DMS79 (cell line): ENCODE results near the gene SLCO2A1.
"Not testable (repeated sequence)": the region's sequence is repeated elsewhere in the genome, so short reads cannot be mapped to it uniquely, and the experiment has no call there.

Experiments used
- DNase-seq: peaks from one replicate; lab custom pipeline; 2025; lab: John Stamatoyannopoulos, UW

Gene SLCO2A1

GRCh38 chr3:134029734-134030378 is at the start of gene SLCO2A1:
Gene SLCO2A1, minus strand, starts transcription at chr3:134029925. Its CDS starts 123 bp downstream, at chr3:134029802.
- DNase-seq: peak; percentile 27

- no peak for DNase-seq
Observed at GRCh38 chr3:134079111-134079547, 49.4 kb upstream of the SLCO2A1 start.

- DNase-seq: no peak
Observed at GRCh38 chr3:134078169-134078831, 48.6 kb upstream of the SLCO2A1 start.

GRCh38 chr3:134077649-134078161 is 48.0 kb upstream of the SLCO2A1 start:
- DNase-seq: no peak

GRCh38 chr3:134076851-134077250 is 47.1 kb upstream of the SLCO2A1 start:
- DNase-seq: no peak

- no peak for DNase-seq
Observed at GRCh38 chr3:134075846-134076245, 46.1 kb upstream of the SLCO2A1 start.

GRCh38 chr3:134075568-134075825 is 45.8 kb upstream of the SLCO2A1 start:
- DNase-seq: no peak

GRCh38 chr3:134074790-134075567 is 45.3 kb upstream of the SLCO2A1 start:
- DNase-seq: no peak

GRCh38 chr3:134074001-134074789 is 44.5 kb upstream of the SLCO2A1 start:
- no peak for DNase-seq

- DNase-seq: no peak
Observed at GRCh38 chr3:134073583-134073945, 43.8 kb upstream of the SLCO2A1 start.

- DNase-seq: no peak
Observed at GRCh38 chr3:134072881-134073582, 43.3 kb upstream of the SLCO2A1 start.

- not testable (repeated sequence) for DNase-seq
Observed at GRCh38 chr3:134070281-134070680, 40.6 kb upstream of the SLCO2A1 start.

GRCh38 chr3:134068429-134068828 is 38.7 kb upstream of the SLCO2A1 start:
- DNase-seq: no peak

GRCh38 chr3:134067531-134068161 is 37.9 kb upstream of the SLCO2A1 start:
- DNase-seq: no peak

- DNase-seq: no peak
Observed at GRCh38 chr3:134066651-134067530, 37.2 kb upstream of the SLCO2A1 start.

GRCh38 chr3:134066158-134066541 is 36.4 kb upstream of the SLCO2A1 start:
- DNase-seq: no peak

- DNase-seq: no peak
Observed at GRCh38 chr3:134065252-134066157, 35.8 kb upstream of the SLCO2A1 start.

GRCh38 chr3:134064081-134064480 is 34.4 kb upstream of the SLCO2A1 start:
- no peak for DNase-seq

GRCh38 chr3:134061401-134061800 is 31.7 kb upstream of the SLCO2A1 start:
- DNase-seq: no peak
